Fibroblast of the aortic adventitia (primary cell): ENCODE measurements around the gene KCNH1. TPM values are rescaled to one million over a fixed set of nuclear protein-coding genes. Genes with fewer than 3 reads are reported as not detected.

Experiments
- DNase-seq: peaks from one replicate; pipeline ENCODE4 v3.0.0-alpha.2; 2010; ENCODE audit warnings: low read depth
- H3K4me3 ChIP-seq: 2 replicates; pipeline ENCODE4 v1.5.1; 2011; ENCODE audit warnings: low read depth, mild to moderate bottlenecking, control low read depth, low read length, moderate library complexity
- CTCF ChIP-seq: IDR thresholded peaks from 2 replicates; pipeline ENCODE4 v1.5.1; 2011; ENCODE audit warnings: mild to moderate bottlenecking, low read length, control low read depth, inconsistent platforms; ENCODE audit not compliant: insufficient read depth
- total RNA-seq: library from RNA; depleted of rRNA; stranded (reverse); fragments of >200 nt; gene quantifications from 2 replicates; pipeline ENCODE4 v1.2.3, GENCODE V29; 2012; ENCODE audit warnings: low replicate concordance

Gene KCNH1
- total RNA-seq, 1 donor = not detected

GRCh38 chr1:210629276-210629675 is 504.7 kb downstream of the KCNH1 start:
- TF ChIP-seq CTCF = no peak
- H3K4me3 ChIP-seq = no peak overlapping the region
- no peak for DNase-seq

GRCh38 chr1:210627755-210628154 is 506.2 kb downstream of the KCNH1 start:
- no peak overlapping the region for H3K4me3 ChIP-seq
- TF ChIP-seq CTCF = no peak
- DNase-seq = no peak

Other genes starting within 250 kb of the KCNH1 start
- gene RCOR3, start 125.2 kb upstream of the KCNH1 start, total RNA-seq = 24.4 and 31.2 TPM in 2 replicates
- gene TRAF5, start 192.7 kb upstream of the KCNH1 start, total RNA-seq = 9.4 and 20.6 TPM in 2 replicates